Sigmoid colon (tissue), 7 donors: ENCODE data around the gene NKAIN4. TPM values are rescaled to one million over a fixed set of nuclear protein-coding genes. Genes with fewer than 3 reads are reported as not detected.

Experiments
- DNase-seq: peaks from one replicate; pipeline ENCODE4 v3.0.0-alpha.2; 2019
- H3K27ac ChIP-seq, 4 donors: fragments of 200-600 bp; sonication (generic); one replicate each; pipeline ENCODE4 v1.5.1; 2016 to 2019; ENCODE audit warnings: mild to moderate bottlenecking in 1 of 4
- H3K27me3 ChIP-seq, 3 donors: fragments of 200-600 bp; sonication (generic); one replicate each; pipeline ENCODE4 v1.5.1; 2019; ENCODE audit warnings: mild to moderate bottlenecking in 1 of 3
- H3K36me3 ChIP-seq, 4 donors: fragments of 200-600 bp; sonication (generic); one replicate each; pipeline ENCODE4 v1.5.1; 2016 to 2019
- H3K4me1 ChIP-seq, 4 donors: fragments of 200-600 bp; sonication (generic); one replicate each; pipeline ENCODE4 v1.5.1; 2017 to 2019
- H3K4me3 ChIP-seq, 4 donors: fragments of 200-600 bp; sonication (generic); one replicate each; pipeline ENCODE4 v1.5.1; 2017 to 2019; ENCODE audit warnings: mild to moderate bottlenecking in 2 of 4, moderate library complexity in 1 of 4
- H3K9me3 ChIP-seq, 4 donors: fragments of 200-600 bp in 3 of 4; sonication (generic) in 3 of 4; one replicate each; pipeline versions ENCODE4 v1.5.1 to v1.6.1; 2013 to 2019
- EP300 ChIP-seq, 4 donors: sonication (generic); formaldehyde crosslinking; IDR thresholded peaks; one replicate each; pipeline ENCODE4 v1.6.1; 2017; ENCODE audit warnings: antibody characterized with exemption in 4 of 4
- POLR2A ChIP-seq, 2 donors: fragments of 450-650 bp; IDR thresholded peaks; one replicate each; pipeline ENCODE4 v1.6.1; 2016; ENCODE audit warnings: antibody characterized with exemption in 2 of 2, mild to moderate bottlenecking in 2 of 2, moderate library complexity in 2 of 2
- POLR2AphosphoS5 ChIP-seq, 4 donors: sonication (generic); formaldehyde crosslinking; IDR thresholded peaks; one replicate each; pipeline ENCODE4 v1.6.1; 2017; ENCODE audit warnings: antibody characterized with exemption in 4 of 4
- WGBS, 2 donors: extraction: QIAGEN DNeasy Blood & Tissue Kit; methylation state at CpG; one replicate each; pipeline ENCODE4 v1.1.7; 2013; 5-methylcytosine and 5-hydroxymethylcytosine counted together
- intact Hi-C: fragments of 100-400 bp; cut with DNase I; formaldehyde crosslinking; loops from one replicate; pipeline ENCODE4 v1.15.1; 2023
- polyA plus RNA-seq, 3 donors: library from polyadenylated mRNA; stranded (reverse); fragments of 200-250 nt; gene quantifications; one replicate each; pipeline ENCODE4 v1.2.3, GENCODE V29; 2013
- total RNA-seq, 4 donors: library from RNA; depleted of rRNA; stranded (reverse); fragments of >200 nt; gene quantifications; one replicate each; pipeline ENCODE4 v1.1.0, GENCODE V29; 2016
- TF ChIP-seq, protein P1 (sequence below), 4 experiments: fragments of 450-650 bp in 3 of 4; fragments of 200-600 bp in 1 of 4; IDR thresholded peaks; one replicate each; pipeline ENCODE4 v1.5.1; 2016 to 2019; ENCODE audit warnings: antibody characterized with exemption in 4 of 4, mild to moderate bottlenecking in 3 of 4, moderate library complexity in 2 of 4
- donor health status: healthy with polysubstance abuse.
- donor health status: Bipolar disorder and iron deficiency.
- donor health status: healthy.

Gene NKAIN4
- total and polyA plus RNA-seq, 7 donors: 0.33 to 4.4 (median 0.95) TPM; not detected in 2

DNA sequence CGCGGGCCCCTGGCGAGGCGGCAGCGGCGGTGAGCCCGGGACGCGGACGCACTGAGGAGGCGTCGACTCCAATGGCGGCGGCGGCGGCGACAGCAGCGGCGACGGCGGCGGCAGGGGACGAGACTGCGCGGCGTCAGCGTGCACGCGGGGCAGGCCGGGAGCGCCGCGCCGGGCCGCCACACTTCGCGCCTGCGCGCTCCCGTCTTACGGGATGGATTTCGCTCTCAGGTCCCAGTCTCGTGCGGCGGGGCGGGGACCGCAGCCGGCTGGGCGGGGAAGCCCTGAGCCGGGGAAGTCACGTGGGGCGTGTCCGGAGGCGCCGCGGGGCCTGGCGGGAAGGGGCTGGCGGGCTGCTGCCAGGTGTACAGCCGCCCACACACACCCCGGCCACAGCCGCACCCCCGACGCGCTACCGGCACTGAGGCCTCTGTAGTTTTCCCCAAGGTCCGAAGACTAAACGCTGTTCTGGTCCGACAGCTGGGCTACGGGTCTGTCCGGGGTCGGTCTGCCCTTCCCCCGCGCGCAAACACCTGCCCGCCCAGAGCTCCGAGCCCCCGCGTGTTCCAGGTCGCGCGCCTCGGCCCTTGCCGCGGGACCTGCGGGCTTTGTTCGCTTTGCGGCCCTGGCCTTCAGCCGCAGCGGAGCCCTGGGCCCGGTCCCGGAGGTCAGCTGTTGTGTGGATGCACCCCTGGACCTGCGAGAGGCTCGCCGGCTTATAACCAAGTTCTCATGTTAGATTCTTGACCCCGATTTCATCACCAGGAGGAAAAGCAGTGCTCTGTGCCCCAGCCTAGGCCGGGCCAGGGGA, 38.0 kb downstream of the NKAIN4 start, which contains the start of gene YTHDF1:
YTHDF1 (minus strand) TSS at position 91 of the 808 bp plus-strand sequence. CDS start 239 bp downstream, outside the sequence.
- Histone ChIP-seq H3K36me3 (peaks cover 13 to 34% (median 18%) of the 10 kb centered on the region in 4 donors), H3K9me3 (no peaks in the 10 kb centered on the region), H3K27ac (peak within 1 kb of the TSS; percentile 78 to 84 (median 82)), H3K4me3 (peak within 1 kb of the TSS; percentile 65 to 94 (median 92)), H3K27me3 (no peaks in the 10 kb centered on the region), H3K4me1 (peaks cover 0 to 49% (median 43%) of the 10 kb centered on the region in 4 donors)
- intact Hi-C loops: loop anchor here (2.0 to 10.0 kb wide), 6 partner anchors 57 to 811 kb away; partner anchors contain the start of genes ARFGAP1, CABLES2, SAMD10 and SLC17A9
- 1% methylated on average over 96 of the region's 96 CpGs for WGBS, 2 donors
- TF ChIP-seq, protein P1, sequence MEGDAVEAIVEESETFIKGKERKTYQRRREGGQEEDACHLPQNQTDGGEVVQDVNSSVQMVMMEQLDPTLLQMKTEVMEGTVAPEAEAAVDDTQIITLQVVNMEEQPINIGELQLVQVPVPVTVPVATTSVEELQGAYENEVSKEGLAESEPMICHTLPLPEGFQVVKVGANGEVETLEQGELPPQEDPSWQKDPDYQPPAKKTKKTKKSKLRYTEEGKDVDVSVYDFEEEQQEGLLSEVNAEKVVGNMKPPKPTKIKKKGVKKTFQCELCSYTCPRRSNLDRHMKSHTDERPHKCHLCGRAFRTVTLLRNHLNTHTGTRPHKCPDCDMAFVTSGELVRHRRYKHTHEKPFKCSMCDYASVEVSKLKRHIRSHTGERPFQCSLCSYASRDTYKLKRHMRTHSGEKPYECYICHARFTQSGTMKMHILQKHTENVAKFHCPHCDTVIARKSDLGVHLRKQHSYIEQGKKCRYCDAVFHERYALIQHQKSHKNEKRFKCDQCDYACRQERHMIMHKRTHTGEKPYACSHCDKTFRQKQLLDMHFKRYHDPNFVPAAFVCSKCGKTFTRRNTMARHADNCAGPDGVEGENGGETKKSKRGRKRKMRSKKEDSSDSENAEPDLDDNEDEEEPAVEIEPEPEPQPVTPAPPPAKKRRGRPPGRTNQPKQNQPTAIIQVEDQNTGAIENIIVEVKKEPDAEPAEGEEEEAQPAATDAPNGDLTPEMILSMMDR (IDR thresholded peaks at IDR 0.05): no peak
- TF ChIP-seq EP300 (IDR thresholded peaks at IDR 0.05) (peak in 1 of 4 donors; percentile 57), POLR2A (IDR thresholded peaks at IDR 0.05) (peak in 1 of 2 donors; percentile 43), POLR2AphosphoS5 (IDR thresholded peaks at IDR 0.05) (peak; percentile 29 to 85 (median 70))
- peak; percentile 98 for DNase-seq

DNA sequence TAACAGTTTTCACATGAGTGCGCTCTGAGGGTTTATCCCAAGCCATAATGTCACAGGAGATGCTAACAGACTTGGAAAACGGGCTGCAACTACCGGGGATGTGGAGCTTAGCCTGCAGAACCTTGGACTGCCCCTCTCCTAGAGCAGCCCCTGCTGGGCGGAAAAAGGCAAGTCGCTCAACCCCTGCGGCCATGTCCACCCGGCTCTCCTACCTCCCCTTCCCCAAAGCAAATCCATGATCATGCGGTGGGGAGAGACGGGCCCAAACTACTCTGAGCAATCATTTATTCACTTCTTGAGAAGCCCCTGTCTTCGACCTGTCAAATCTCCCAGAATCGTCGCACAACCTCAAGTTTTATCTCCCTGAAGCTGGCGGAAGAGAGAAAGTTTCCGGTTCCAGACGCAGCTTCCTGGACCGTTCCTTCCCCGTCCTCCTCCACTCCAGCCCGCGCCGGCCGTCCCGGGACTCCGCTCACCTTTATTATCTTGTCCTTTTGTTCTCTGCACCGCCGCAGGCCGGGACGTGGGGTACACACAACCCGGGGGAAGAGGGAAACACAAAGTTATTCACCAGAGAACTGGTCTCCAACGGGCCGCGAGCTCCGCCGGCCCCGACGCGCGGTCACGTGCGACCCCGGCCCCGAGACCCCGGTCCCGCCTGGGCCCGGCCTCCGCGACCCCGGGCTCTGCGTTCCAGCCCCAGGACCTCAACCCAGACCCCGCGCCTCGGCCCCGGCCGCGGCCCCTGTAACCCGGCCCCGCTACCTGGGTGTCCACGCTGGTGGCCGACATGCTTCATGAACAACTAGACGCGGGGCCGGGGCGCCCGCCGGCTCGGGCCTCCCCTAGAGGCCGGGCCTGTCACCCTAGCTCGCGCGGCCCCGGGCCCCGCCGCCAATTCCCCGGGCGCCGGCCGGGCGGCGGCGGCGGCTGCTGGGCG, 38.9 kb downstream of the NKAIN4 start:
- WGBS, 2 donors: 2 to 3% methylated on average over 81 of the region's 81 CpGs
- no peaks in the 10 kb centered on the region for H3K9me3 ChIP-seq
- H3K4me1 ChIP-seq: peaks cover 0 to 50% (median 48%) of the 10 kb centered on the region in 4 donors
- DNase-seq: no peak
- H3K4me3 ChIP-seq: peak overlapping the region; percentile 65 to 94 (median 92)
- peaks cover 13 to 42% (median 19%) of the 10 kb centered on the region in 4 donors for H3K36me3 ChIP-seq
- H3K27me3 ChIP-seq: no peaks in the 10 kb centered on the region
- intact Hi-C loops: loop anchor here (2.0 to 10.0 kb wide), 6 partner anchors 57 to 811 kb away; partner anchors contain the start of genes ARFGAP1, CABLES2, SAMD10 and SLC17A9
- TF ChIP-seq POLR2A (IDR thresholded peaks at IDR 0.05) (no peak), EP300 (IDR thresholded peaks at IDR 0.05) (no peak), POLR2AphosphoS5 (IDR thresholded peaks at IDR 0.05) (no peak)
- TF ChIP-seq, protein P1 (IDR thresholded peaks at IDR 0.05): no peak
- H3K27ac ChIP-seq: peak overlapping the region; percentile 78 to 84 (median 82)

DNA sequence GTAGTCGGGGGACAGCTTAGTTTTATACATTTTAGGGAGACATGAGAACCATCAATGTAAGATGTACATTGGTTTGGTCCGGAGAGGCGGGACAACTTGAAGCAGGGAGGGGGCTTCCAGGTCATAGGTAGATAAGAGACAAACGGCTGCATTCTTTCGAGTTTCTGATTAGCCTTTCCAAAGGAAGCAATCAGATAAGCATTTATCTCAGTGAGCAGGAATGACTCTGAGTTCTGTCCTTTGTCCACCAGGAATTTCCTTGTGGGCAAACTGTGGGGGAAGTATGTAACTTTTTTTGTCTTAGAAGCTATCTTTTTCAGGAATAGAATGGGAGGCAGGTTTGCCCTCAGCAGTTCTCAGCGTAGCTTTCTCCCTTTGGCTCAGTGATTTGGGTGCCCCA, 39.7 kb downstream of the NKAIN4 start:
- H3K4me3 ChIP-seq: peak overlapping the region in 2 of 4 donors; percentile 94
- no peaks in the 10 kb centered on the region for H3K9me3 ChIP-seq
- peaks cover 0 to 50% (median 48%) of the 10 kb centered on the region in 4 donors for H3K4me1 ChIP-seq
- H3K36me3 ChIP-seq: peaks cover 13 to 51% (median 22%) of the 10 kb centered on the region in 4 donors
- TF ChIP-seq POLR2A (IDR thresholded peaks at IDR 0.05) (no peak), POLR2AphosphoS5 (IDR thresholded peaks at IDR 0.05) (no peak), EP300 (IDR thresholded peaks at IDR 0.05) (no peak)
- TF ChIP-seq, protein P1 (IDR thresholded peaks at IDR 0.05): no peak
- no peaks in the 10 kb centered on the region for H3K27me3 ChIP-seq
- 66 to 81% methylated on average over 6 of the region's 6 CpGs for WGBS, 2 donors
- no peak for DNase-seq
- no peak overlapping the region for H3K27ac ChIP-seq
- intact Hi-C loops: loop anchor here (10.0 kb wide), 3 partner anchors 260 to 810 kb away; partner anchors contain the start of genes CABLES2, SAMD10 and SLC17A9

DNA sequence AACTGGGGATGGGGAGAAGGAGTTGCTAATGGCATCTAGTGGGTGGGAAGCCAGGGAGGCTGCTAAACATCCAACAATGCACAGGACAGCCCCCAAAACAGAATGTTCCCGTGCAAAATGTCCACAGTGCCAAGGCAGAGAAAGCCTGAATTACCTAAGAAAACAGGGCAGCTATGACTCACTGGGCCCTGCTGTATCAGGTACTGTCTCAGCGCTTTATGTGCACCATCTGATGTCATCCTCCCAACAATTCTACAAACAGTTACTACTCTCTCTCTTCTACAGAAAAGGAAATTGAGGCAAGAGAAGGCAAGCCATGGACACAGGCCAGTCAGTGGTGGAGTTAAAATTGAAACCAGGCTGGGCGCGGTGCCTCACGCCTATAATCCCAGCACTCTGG, 41.5 kb downstream of the NKAIN4 start:
- TF ChIP-seq, protein P1 (IDR thresholded peaks at IDR 0.05): no peak
- TF ChIP-seq POLR2AphosphoS5 (IDR thresholded peaks at IDR 0.05) (no peak), EP300 (IDR thresholded peaks at IDR 0.05) (no peak), POLR2A (IDR thresholded peaks at IDR 0.05) (no peak)
- H3K27ac ChIP-seq: no peak overlapping the region
- H3K36me3 ChIP-seq: peaks cover 13 to 66% (median 34%) of the 10 kb centered on the region in 4 donors
- H3K27me3 ChIP-seq: no peaks in the 10 kb centered on the region
- H3K4me1 ChIP-seq: peaks cover 0 to 50% (median 48%) of the 10 kb centered on the region in 4 donors
- 84 to 91% methylated on average over 5 of the region's 5 CpGs for WGBS, 2 donors
- no peaks in the 10 kb centered on the region for H3K9me3 ChIP-seq
- no peak overlapping the region for H3K4me3 ChIP-seq
- DNase-seq: no peak
- intact Hi-C loops: loop anchor here (10.0 kb wide), 3 partner anchors 258 to 808 kb away; partner anchors contain the start of genes CABLES2, SAMD10 and SLC17A9
